ENCODE measurements around the gene B3GALNT2.

DNA sequence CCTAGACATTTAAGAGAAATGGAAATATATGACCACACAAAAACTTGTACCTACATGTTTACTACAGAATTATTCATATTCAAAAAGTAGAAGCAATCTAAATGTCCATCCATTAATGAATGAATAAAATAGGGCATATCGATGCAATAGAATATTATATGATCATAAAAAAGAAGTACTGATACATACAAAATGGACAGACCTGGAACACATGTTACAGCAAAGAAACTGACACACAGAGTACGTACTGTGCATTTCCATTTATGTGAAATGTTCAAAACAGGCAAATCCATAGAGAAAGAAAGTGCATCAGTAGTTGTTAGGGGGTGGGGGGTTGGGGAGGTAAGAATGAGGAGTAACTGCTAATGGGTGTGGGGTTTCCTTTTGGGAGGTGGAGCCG, 39.2 kb downstream of the B3GALNT2 start:
- TF ChIP-seq, protein P1, sequence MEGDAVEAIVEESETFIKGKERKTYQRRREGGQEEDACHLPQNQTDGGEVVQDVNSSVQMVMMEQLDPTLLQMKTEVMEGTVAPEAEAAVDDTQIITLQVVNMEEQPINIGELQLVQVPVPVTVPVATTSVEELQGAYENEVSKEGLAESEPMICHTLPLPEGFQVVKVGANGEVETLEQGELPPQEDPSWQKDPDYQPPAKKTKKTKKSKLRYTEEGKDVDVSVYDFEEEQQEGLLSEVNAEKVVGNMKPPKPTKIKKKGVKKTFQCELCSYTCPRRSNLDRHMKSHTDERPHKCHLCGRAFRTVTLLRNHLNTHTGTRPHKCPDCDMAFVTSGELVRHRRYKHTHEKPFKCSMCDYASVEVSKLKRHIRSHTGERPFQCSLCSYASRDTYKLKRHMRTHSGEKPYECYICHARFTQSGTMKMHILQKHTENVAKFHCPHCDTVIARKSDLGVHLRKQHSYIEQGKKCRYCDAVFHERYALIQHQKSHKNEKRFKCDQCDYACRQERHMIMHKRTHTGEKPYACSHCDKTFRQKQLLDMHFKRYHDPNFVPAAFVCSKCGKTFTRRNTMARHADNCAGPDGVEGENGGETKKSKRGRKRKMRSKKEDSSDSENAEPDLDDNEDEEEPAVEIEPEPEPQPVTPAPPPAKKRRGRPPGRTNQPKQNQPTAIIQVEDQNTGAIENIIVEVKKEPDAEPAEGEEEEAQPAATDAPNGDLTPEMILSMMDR (IDR thresholded peaks at IDR 0.05), result no peak
- TF ChIP-seq POLR2A (IDR thresholded peaks at IDR 0.05) (no peak), POLR2AphosphoS5 (IDR thresholded peaks at IDR 0.05) (no peak)

Measured in gastroesophageal sphincter (tissue), 3 donors.